GM19438 (cell line): ENCODE measurements around the gene MPPED1.

Experiments used
- ATAC-seq: cut with Tn5 transposase; IDR thresholded peaks from one replicate; pipeline ENCODE4 v1.9.1; 2021; ENCODE audit warnings: low read depth; ENCODE audit not compliant: unreplicated experiment

MPPED1 gene

GRCh38 chr22:43409046-43409445 lies 2.8 kb upstream of the MPPED1 start:
- no peak for ATAC-seq

- no peak for ATAC-seq
These were observed 2.0 kb upstream of the MPPED1 start for GRCh38 chr22:43409800-43410199.

GRCh38 chr22:43411040-43411868 lies 560 bp upstream of the MPPED1 start:
- ATAC-seq: no peak

- no peak for ATAC-seq
These were observed 1.3 kb downstream of the MPPED1 start for GRCh38 chr22:43412808-43413795.

- ATAC-seq: no peak
These were observed 2.0 kb downstream of the MPPED1 start for GRCh38 chr22:43413826-43414225.

- no peak for ATAC-seq
These were observed 3.9 kb downstream of the MPPED1 start for GRCh38 chr22:43415681-43416080.

GRCh38 chr22:43417555-43417954 lies 5.7 kb downstream of the MPPED1 start:
- ATAC-seq: no peak

- no peak for ATAC-seq
These were observed 6.4 kb downstream of the MPPED1 start for GRCh38 chr22:43418079-43418825.

GRCh38 chr22:43419371-43420080 lies 7.7 kb downstream of the MPPED1 start:
- ATAC-seq: no peak

- ATAC-seq: no peak
These were observed 9.3 kb downstream of the MPPED1 start for GRCh38 chr22:43421046-43421665.

GRCh38 chr22:43421914-43422615 lies 10.3 kb downstream of the MPPED1 start:
- ATAC-seq: no peak

- ATAC-seq: no peak
These were observed 11.2 kb downstream of the MPPED1 start for GRCh38 chr22:43423046-43423445.

GRCh38 chr22:43424201-43424600 lies 12.4 kb downstream of the MPPED1 start:
- no peak for ATAC-seq

- ATAC-seq: no peak
These were observed 13.1 kb downstream of the MPPED1 start for GRCh38 chr22:43424666-43425630.

- ATAC-seq: no peak
These were observed 14.4 kb downstream of the MPPED1 start for GRCh38 chr22:43425976-43426785.

- ATAC-seq: no peak
These were observed 15.0 kb downstream of the MPPED1 start for GRCh38 chr22:43426816-43427215.
